Measurements from ENCODE around the gene TNFRSF8.

- TF ChIP-seq CTCF (IDR thresholded peaks at IDR 0.05), result no peak
- no peak for TF ChIP-seq POLR2A (IDR thresholded peaks at IDR 0.05)
Observed at GRCh38 chr1:12065872-12066271, 2.8 kb downstream of the TNFRSF8 start.

All from adrenal gland (tissue), 5 donors.